Activated naive CD4-positive, alpha-beta T cell (primary cell): ENCODE measurements around the gene TTLL13.

Source experiments
- DNase-seq, 4 experiments: peaks; one replicate each; lab custom pipeline; 2025; lab: John Stamatoyannopoulos, UW

TTLL13 gene, protein sequence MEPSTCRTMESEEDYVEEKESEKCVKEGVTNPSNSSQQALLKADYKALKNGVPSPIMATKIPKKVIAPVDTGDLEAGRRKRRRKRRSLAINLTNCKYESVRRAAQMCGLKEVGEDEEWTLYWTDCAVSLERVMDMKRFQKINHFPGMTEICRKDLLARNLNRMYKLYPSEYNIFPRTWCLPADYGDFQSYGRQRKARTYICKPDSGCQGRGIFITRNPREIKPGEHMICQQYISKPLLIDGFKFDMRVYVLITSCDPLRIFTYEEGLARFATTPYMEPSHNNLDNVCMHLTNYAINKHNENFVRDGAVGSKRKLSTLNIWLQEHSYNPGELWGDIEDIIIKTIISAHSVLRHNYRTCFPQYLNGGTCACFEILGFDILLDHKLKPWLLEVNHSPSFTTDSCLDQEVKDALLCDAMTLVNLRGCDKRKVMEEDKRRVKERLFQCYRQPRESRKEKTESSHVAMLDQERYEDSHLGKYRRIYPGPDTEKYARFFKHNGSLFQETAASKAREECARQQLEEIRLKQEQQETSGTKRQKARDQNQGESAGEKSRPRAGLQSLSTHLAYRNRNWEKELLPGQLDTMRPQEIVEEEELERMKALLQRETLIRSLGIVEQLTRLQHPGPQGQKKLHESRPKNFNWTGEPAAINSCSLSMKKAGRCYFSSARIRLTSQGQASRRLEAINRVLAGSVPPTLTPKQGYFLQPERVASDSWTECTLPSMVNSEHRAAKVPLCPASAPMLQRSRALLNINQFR

DNA sequence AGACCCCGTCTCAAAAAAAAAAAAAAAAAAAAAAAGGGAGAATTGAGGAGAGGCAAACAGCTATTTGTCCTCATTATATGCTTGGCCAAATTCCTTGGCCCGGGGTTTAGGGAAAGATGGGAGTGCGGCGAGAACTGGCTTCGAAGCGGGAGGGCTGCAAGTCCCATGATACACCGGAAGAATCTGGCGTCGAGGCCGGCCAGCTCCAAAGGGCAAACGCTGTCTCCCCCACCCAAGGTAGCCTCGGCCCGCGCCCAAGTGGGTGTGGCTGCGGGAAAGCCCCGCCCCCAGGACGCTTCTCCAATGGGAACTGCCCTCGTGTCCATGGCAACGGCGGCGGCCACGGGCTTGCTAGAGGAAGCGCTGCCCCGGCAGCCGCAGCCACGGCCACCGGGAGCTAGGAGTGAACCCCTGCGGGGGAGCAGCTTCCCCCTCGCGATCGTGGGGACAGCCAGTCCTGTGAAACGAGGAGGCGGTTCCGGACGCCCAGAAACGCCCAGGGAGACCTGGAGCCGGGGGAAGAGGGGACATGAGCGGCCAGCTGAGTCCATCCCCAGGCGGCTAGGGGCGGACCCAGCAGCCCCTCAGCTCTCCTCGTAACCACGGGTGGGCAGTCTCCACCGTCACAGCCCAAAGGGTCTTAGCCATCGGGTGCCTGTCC is at the start of gene TTLL13:
Gene TTLL13 (plus strand): TSS at position 354 of the 661 bp plus-strand sequence. CDS start 1,075 bp downstream, outside the sequence.
- DNase-seq, result peak; percentile 10 to 58 (median 31)

DNA sequence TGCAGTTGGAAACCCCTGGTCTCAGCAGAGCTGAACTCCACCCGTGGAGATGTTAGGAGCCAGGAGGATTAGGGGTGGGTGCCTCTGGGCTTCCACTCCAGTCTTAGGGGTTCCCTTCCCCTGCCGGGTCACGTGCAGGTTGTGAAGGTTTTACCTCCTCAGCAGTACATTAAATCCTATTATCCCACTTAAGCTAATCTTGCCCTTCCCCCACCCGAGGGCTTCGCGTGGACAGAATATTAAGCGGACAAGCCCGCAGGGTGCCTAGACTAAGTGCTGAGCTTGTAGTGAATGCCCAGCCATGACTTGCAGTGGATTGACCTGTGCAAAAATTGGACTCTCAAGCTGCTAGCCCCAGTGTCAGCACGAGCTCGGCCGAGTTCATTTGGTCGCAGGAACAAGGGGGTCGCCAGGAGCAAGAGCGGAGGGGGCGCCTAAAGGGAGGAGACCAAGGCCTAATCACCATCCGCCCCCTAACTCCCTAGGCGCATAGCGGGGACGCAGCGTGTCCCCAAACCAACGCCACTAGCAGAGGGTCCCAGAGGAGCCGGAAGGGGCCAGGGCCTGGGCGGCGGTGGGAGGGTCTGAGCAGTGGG is 48.7 kb upstream of the TTLL13 start:
- no peak for DNase-seq

DNA sequence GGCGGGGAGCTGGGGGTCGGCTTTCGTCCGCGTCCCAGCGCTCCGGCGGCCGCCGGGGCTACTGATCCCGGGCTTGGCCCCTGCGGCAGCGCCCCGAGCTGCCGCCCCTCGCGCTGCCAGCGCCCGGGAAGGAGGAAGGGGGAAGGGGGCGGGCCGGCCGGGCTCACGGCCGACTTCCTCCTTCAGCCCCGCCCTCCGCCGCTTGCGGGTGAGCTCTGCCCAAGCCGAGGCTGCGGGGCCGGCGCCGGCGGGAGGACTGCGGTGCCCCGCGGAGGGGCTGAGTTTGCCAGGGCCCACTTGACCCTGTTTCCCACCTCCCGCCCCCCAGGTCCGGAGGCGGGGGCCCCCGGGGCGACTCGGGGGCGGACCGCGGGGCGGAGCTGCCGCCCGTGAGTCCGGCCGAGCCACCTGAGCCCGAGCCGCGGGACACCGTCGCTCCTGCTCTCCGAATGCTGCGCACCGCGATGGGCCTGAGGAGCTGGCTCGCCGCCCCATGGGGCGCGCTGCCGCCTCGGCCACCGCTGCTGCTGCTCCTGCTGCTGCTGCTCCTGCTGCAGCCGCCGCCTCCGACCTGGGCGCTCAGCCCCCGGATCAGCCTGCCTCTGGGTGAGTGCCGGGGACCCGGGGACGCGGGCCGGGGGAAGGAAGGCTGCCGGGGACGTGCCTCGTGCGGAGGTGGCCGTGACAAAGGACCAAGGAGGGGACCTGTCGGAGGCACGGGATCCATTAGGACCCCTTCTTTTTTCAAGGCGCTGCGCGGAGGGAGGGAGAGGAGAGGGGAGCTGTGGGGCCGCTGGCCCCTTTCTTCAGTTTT is 48.0 kb upstream of the TTLL13 start, which contains the start of gene SEMA4B:
Gene SEMA4B (plus strand): TSS at position 201 of the 814 bp plus-strand sequence. CDS start 249 bp downstream, at position 450.
- DNase-seq, result peak in 3 of 4 experiments; percentile 27 to 69 (median 39)

DNA sequence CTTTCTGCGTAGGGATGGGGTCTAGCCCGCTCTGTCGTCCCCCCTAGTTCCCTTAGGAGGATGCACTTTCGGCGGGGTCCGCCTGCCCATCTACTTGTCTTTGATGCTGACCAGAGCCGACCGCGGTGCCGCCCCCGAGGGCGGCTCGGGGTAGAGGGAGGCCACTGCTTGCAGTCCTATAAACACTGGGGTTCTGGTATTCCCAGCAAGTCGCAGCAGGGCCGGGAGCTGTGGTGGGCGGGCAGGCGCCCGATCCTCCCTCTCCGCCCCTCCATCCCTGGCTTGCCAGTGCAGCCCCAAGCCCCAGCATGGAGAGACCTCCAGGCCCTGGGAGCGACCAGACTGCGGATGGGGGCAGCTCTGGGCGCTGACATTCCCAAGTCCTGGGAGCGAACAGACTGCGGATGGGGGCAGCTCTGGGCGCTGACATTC is 47.4 kb upstream of the TTLL13 start:
- no peak for DNase-seq

DNA sequence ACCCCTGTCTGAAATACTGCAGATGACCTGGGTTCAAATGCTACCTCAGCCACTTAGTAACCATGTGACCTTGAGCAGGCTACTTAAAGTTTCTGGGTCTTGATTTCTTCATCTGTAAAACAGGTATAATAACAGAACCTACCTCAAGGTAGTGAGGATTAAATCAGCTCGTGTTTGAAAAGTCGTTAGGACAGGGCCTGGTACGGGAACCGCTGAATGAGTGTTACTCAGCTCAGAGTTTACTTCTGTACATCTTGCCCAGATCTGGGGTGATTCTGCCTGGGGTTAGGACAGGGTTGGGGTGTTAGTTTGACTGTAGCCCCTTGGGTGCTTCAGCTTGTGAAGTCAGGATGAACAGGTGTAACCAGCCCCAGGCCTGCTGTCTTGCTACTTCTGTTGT is 46.4 kb upstream of the TTLL13 start:
- no peak for DNase-seq

DNA sequence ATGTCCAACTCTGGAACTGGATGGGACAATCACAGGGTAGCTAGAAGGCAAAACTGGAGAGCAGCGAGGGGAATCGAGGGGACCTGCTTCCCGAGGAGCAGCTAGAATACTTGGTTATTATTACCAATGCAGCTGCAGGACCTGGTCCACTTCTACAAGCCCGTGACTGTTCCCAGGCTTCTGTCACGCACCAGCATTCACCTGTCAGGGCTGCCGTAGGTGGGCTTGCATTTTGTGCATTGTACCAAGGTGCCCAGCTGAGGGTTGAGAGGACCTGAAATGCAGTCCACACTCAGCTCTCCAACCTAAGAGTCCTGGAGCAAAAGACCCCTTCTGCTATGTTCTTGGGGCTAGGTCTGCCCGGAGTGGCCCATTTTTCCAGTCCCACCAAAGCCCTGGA is 45.9 kb upstream of the TTLL13 start:
- no peak for DNase-seq

DNA sequence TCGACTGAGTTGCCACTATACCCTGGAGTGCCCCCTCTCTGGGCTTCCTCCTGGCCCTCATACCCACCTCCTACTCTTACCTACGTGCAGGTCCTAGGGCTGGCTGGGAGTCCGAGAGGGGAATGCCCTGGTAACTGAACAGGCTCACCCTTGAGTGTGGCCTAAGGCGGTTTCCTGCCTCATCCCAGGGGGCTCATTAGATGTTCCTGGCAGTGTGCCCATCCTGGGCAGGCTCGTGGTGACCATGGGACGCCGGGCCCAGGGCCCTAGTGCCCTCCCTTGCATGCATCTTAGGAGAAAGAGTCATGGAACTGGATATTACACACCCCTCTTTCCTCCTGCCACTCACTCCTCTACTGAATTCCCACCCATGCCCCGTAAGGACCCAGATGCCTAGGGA is 45.4 kb upstream of the TTLL13 start:
- no peak for DNase-seq

DNA sequence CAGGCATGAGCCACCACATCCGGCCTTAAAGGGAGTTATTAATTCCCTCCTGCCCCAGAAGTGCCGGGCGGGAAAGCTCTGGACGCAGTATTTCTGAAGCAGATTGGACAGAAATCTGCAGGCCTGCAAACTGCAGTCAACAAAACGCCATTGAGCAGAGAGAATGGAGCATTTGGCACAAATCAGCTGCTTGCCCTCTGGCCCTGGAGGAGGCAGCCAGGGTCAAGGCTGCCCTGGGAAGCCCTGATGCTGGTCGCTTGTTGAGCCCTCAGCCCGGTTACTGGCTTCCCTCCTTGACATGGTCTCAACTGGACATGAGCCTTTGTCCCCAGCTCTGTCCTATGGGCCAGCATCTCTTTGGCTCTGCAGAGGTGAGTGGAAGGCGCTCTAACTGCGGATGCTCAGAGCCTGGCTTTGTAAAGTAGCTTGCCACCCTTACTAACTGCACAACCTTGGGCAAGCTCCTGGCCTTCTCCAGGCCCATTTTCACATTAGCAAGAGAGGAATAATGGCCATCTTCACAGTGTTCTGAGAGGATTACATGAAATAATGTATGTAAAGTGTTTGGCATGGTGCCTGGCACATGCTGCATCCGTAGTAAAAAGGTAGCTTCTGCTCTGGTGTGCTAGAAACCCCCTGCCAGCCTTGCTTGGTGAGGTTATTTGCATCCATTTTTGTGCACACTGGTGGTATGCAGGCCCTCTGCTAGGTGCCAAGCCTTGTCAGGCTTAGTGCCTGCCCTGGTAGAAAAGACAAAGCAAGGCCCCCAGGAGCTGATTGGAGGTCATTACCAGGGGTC is 44.1 kb upstream of the TTLL13 start:
- DNase-seq, result no peak

DNA sequence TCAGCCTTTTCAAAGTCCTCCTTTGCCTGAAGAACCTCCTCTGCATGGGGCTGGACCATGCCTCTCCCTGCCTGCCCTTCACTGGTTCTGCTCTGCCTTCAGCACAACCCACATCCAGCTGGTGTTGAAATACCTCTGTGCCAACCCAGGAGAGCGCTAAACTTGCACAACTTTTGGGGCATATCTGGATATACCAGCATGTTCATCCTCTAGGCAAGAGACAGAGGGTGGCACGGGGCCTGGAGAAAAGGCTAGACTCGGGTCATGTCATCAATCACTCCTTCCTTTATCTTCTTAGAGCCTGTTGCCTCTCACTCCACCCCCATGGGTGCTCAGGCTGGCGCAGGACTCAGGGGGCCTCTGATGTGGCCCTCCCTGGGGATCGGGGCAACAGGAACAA is 43.5 kb upstream of the TTLL13 start:
- DNase-seq, result no peak

DNA sequence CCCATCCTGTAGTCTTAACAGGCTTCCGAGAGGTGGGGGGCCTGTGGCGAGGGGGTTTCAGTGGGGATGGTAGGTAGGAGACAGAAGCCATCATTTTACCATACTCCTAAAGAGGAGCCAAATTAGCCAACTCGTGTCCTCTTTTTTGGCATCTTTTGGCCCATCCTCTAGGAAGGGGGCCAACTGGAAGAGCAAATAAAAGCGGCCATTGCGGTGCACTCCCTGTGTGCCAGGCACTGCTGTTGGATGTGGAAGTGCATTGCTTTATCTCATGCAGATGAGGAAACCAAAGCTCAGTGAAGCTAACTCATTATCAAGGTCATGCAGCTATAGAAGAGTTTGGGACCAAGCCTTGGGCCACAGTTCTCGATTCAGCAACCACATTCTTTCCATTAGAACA is 42.1 kb upstream of the TTLL13 start:
- DNase-seq, result no peak

DNA sequence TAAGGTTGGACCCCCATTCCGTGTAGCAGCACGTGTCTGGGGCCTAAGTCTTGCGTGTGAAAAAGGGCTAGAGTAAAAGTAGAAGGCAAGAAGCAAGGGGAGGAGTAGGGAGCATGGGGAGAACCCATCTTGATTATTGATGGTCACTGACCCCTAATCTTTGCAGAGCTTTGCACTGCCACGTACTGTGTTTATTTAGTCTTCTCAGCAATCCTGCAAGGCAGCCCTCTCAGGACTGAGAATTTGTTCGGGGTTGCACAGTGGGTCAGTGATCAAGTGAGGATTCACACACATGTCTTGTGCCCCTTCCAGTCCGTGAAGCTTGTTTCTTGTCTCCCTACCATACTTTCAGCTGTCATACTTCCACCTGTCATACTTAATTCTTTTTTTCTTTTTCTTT is 41.0 kb upstream of the TTLL13 start:
- no peak for DNase-seq

DNA sequence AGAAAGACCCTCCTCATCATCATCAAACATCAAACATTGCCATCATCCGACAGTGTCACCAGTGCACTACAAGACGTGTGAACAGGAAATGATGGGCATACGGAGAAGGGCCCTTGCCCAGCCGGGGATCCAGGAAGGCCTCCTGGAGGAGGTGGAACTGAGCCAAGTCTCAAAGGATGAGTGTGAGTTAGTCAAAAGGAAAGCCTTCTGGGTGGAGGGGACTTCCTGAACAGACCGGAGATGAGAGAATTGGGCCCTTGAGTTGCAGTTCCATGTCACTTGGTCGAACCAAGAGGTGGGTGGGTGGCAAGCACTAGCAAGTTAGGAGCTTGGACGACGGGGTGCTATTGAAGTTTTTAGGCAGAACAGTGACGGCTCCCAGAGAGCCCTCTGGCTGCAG is 39.8 kb upstream of the TTLL13 start:
- DNase-seq, result no peak

DNA sequence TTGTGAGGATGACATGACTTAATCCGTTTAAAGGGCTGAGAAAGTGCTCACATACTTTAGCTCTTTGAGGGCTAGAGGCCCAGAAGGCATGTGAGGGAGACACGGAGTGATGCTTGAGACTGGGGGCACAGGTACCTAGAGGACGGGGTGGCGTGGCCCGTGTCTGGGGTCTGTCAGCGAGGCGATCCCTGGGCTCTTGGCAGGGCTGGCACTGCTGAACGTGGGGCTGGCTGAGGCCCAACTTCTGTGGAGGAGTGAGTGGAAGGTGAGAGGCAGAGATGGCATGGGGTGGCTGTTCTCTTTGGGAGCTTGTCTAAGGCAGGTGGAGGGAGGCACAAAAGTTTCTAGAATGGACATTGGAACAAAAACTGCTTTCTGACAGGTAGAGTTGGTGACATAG is 38.8 kb upstream of the TTLL13 start:
- no peak for DNase-seq

DNA sequence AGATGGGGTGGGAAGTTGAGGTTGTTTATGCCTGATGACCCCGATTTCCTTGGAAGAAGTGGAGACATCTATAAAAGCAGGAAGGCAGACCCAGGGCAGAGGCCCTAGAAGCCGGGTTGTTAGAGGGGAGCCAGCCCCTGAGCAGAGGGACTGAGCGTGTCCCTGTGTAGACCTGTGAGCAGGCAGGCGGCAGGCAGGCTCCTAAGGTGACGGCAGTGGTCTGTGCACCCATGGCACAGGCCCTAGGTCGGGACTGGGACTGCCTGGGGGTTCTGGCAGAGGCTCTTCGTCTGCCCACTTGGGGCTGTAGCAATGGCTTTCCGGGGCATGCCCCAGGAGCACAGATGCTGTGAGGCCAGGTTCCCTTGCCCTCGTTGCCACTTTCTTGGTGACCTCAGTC is 38.3 kb upstream of the TTLL13 start:
- no peak for DNase-seq

DNA sequence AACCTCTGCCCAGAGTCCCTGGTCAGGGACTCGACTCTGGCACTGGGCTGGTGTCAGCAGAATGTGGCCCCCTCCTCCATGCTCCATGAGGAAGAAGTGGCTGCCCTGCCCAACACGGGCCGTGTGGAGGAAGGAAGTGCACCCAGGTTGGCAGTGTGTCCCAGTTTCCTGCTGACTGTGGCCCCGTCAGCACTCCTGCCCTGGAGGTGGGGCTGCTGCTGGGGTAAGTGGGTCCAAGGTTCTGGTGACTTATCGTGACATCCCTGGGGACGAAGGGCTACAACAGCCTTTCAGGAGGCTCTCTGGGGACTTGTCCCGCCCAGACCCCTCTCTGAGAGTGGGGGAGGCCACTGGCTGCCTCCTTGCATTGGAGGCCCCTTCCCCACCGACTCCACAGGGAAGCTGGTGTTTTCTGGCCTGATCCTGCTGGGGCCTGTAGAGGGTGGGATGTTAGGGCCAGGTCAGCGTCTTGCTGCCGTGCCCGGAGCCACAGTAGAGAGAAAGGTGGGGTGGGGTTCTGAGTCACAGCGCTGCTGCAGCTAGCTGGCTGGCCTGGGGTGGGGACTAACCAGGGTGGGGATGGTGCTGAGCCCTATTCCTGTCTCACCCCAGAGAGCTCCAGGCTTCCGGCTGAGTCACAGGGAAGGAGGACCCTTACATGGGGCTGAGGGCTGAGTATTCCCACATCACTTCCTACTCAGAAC is 37.8 kb upstream of the TTLL13 start:
- DNase-seq, result no peak

DNA sequence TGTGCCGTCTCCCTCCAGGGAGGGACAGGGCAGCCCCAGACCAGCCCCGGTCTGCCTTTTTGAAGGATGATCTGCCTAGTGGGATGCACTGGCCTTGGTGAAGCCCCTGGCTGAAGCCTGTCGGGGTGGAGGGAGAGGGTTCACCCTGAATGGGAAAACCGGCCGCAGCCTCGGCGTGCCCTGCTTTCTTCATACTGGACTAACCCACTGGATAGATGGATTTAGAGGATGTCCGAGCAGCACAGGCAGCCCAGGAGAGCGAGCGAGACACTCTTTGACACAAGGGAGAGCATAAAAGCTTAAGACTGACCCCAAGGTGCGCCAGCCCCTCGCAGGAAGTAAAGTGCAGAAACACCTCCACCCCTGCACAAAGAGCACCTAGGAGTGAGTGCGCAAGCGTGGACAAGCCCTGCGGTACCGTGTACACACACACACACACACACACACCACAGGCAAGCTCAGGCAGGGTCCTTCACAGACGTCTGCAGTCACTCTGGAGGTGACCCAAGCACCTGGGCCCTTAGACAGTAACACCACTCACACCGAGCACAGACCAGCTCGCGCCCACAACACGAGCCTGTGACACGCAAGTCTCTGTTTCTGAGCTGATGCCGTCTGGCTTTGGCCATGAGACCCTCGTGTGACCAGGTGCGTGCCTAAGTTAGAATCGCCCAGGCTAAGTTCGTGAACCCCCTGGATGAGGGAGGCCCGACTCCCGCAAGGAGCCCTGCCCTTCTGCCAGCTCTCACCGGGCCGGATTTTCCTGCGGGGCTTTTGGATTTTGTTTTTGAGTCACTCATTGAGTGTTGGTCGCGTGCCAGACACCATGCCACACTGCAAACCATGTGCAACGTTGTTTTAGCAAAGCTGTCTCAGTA is 36.9 kb upstream of the TTLL13 start:
- DNase-seq, result no peak

DNA sequence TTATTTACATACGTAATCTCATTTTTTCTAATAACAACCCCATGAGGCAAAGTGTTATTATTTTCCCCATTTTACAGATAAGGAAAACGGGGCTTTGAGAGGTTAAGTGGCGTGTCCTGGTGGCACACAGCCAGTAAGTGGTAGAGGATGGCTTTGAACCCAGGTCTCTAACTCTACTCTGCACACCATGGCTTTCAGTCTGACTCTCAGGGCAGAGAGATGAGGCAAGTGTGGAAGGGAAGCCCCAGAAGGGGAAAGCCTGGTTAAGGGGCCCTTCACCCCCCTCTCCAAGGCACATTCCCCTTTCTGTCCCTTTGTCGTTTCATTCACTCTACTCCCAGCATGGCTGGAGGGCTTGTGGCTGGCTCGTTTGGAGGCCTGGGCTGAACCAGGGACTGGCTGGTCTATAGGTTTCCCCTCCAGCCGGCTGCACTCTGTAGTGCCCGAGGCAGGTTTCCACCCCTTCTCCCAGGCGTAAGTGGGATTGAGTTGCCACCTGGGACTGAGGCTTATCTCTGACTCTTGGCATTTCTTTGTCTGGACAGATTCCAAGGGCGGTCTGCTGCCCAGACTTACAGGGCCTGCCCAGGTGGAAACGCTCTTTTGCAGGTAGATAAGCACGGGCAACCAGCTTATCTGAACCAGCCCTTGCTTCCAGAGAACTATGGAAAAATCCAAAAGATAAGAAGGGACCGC is 36.1 kb upstream of the TTLL13 start:
- no peak for DNase-seq

DNA sequence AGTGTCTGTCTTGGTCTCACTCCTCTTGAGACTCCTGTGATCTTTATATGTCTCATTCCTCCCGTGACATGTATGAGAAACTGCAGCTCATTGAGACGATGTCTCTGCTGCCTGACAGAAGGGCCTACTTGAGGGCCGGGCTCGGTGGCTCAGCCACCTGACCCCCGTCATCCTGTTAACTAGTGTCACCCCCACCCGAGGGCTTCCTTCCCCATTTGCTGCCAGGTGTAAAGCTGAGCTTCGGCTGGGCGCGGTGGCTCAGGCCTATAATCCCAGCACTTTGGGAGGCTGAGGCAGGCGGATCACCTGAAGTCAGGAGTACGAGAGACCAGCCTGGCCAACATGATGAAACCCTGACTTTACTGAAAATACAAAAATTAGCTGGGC is 35.5 kb upstream of the TTLL13 start:
- no peak for DNase-seq
